ENCODE data around the gene HAUS2.

GRCh38 chr15:42548249-42549031 is at the start of gene HAUS2, which contains the start of gene LRRC57:
- no peak for TF ChIP-seq EZH2 (IDR thresholded peaks at IDR 0.05)
- TF ChIP-seq CTCF (IDR thresholded peaks at IDR 0.05 in 2 of 3, conservative IDR thresholded peaks at IDR 0.05 in 1 of 3; ENCODE audit: borderline replicate concordance in 1 of 3, insufficient read depth in 1 of 3, low read depth in 2 of 3, low read length in 2 of 3), result no peak
- no peak for TF ChIP-seq EZH2phosphoT487 (IDR thresholded peaks at IDR 0.05; ENCODE audit: borderline replicate concordance)
- no peak for TF ChIP-seq TCF7L2 (IDR thresholded peaks at IDR 0.05; ENCODE audit: borderline replicate concordance, extremely low read depth, insufficient read depth, insufficient read length)
